GM21528 (cell line): Measurements from ENCODE around the gene TMEM81.

Source experiments
- ATAC-seq: cut with Tn5 transposase; IDR thresholded peaks from one replicate; pipeline ENCODE4 v1.9.1; 2021; ENCODE audit warnings: mild to moderate bottlenecking, moderate library complexity; ENCODE audit not compliant: unreplicated experiment, low FRiP score

The TMEM81 gene, protein sequence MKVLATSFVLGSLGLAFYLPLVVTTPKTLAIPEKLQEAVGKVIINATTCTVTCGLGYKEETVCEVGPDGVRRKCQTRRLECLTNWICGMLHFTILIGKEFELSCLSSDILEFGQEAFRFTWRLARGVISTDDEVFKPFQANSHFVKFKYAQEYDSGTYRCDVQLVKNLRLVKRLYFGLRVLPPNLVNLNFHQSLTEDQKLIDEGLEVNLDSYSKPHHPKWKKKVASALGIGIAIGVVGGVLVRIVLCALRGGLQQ

GRCh38 chr1:205084360-205084759 is at the start of gene TMEM81:
Gene TMEM81, minus strand, starts transcription at chr1:205084460. Its CDS starts 140 bp downstream, at chr1:205084320.
- ATAC-seq, result no peak

DNA sequence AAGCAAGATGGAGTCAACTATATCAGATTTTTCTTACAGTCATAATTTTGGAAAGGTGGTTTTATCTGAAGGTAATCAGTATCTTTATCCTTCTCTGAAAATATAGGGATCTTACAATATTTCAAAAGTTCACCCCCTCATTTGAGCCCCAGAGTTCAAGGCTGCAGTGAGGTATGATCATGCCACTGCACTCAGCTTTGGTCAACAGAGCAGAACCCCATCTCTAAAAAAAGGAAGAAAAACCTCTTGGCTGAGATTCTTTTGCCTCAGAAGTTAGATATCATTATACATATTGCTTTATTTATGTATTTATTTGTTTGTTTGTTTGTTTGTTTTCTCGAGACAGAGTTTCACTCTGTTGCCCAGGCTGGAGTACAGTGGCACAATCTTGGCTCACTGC is 49.0 kb upstream of the TMEM81 start:
- ATAC-seq, result no peak

GRCh38 chr1:205129447-205130029 is 45.3 kb upstream of the TMEM81 start:
- no peak for ATAC-seq

DNA sequence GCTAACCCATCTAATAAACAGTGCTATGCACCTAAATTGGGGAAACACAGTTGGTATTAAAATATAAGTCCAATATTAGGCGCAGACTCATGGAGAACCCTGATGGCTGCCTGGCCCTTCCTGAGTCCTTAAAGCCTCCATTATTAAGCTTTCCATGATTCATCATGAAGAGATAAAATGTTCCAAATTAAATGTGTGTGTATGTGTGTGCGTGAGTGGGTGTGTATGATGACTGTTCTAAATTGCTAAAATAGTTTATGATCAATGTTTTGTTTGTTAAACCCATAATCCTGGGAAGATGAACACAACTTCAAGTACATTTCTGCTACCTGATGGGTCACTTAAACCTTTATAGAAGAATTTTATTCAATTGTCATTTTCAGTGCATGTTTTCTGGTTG is 43.8 kb upstream of the TMEM81 start:
- no peak for ATAC-seq

DNA sequence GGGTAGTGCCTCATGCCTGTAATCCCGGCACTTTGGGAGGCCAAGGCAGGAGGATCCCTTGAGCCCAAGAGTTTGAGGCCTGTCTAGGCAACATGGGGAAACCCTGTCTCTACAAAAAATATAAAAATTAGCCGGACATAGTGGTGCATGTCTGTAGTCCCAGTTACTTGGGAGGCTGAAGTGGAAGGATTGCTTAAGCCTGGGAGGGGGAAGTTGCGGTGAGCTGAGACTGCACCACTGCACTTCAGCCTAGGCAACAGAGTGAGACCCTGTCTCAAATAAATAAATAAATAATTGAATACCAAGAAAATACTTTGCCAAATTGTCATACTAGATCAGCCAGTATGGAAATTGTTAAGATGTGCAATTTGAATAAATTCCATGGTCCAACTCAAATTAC is 43.4 kb upstream of the TMEM81 start:
- ATAC-seq, result no peak

- no peak for ATAC-seq
Measured at GRCh38 chr1:205124726-205125125, 40.5 kb upstream of the TMEM81 start.

- no peak for ATAC-seq
Measured at GRCh38 chr1:205122489-205122882, 38.2 kb upstream of the TMEM81 start.

- peak; percentile 95 for ATAC-seq
Measured at GRCh38 chr1:205121660-205122488, 37.6 kb upstream of the TMEM81 start, which contains the start of gene RBBP5. Gene RBBP5, minus strand, starts transcription at chr1:205121978. Its CDS starts 105 bp downstream, at chr1:205121873.

DNA sequence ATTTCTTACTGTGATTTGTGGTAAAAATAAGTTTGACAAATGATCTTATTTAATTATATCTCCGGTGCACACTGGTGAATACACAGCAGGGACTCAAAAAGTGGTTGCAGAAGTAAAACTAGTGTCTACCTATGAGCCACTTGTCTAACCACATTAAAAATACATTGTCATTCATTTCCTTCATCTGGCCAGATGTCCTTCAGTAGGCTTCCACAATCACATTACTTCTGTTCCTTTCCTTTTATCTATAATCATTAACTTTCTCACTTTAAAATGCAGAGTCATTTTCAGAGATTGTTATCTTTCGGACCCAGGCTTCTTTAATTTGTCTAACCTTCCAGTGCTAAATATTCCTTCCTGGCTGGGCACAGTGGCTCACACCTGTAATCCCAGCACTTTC is 34.5 kb upstream of the TMEM81 start:
- ATAC-seq, result no peak

- no peak for ATAC-seq
Measured at GRCh38 chr1:205111354-205111753, 27.1 kb upstream of the TMEM81 start.

DNA sequence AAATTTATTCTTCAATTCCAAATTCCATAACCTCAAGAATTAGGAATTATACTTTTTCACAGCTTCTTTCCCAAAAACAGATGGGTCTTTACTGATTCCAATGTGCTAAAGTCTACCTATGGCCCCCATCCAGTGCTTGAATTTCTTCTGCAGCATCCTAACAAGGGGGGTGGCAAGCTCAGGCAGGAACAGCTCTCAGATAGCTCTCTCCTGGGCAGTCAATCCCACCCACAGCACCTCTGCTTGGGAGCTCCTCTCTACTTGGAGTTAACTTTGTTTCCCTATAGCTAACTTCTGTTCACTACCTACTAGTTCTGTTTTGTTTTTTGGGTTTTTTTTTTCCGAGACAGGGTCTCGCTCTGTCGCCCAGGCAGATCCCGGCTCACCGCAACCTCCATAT is 25.5 kb upstream of the TMEM81 start:
- ATAC-seq, result no peak

- ATAC-seq, result no peak
Measured at GRCh38 chr1:205109269-205109668, 25.0 kb upstream of the TMEM81 start.

GRCh38 chr1:205108464-205108863 is 24.2 kb upstream of the TMEM81 start:
- ATAC-seq, result no peak

- no peak for ATAC-seq
Measured at GRCh38 chr1:205107327-205107726, 23.1 kb upstream of the TMEM81 start.

DNA sequence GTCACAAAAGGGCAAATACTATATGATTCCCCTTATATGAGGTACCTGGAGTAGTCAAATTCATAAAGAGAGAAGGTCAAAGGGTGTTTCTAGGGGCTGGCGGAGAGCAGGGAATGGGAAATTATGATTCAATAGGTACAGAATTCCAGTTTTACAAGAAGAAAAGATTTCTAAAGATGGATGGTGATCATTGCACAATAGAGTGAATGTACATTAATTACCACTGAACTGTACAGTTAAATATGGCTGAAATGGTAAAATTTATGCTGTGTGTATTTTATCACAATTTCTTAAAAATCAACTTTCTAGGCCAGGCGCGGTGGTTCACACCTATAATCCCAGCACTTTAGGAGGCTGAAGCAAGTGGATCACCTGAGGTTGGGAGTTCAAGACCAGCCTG is 18.1 kb upstream of the TMEM81 start:
- ATAC-seq, result no peak

DNA sequence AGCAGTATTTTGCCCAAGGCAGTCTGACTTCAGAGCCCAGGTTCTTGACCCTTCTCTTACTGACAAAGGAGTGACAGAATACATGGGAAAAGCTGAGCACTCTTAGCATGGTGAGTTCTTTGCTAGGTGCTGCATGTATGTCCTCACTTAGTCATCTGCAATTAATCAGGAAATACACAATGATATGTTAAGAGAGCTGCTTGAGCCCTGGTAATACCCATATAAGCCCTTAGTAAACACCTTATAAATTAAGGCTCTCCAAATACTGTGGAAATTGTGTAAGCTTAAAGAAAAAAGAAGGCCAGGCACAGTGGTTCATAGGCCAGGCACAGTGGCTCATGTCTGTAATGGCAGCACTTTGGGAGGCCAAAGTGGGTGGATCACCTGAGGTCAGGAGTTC is 14.0 kb upstream of the TMEM81 start:
- no peak for ATAC-seq

GRCh38 chr1:205095422-205095821 is 11.2 kb upstream of the TMEM81 start:
- ATAC-seq, result no peak

DNA sequence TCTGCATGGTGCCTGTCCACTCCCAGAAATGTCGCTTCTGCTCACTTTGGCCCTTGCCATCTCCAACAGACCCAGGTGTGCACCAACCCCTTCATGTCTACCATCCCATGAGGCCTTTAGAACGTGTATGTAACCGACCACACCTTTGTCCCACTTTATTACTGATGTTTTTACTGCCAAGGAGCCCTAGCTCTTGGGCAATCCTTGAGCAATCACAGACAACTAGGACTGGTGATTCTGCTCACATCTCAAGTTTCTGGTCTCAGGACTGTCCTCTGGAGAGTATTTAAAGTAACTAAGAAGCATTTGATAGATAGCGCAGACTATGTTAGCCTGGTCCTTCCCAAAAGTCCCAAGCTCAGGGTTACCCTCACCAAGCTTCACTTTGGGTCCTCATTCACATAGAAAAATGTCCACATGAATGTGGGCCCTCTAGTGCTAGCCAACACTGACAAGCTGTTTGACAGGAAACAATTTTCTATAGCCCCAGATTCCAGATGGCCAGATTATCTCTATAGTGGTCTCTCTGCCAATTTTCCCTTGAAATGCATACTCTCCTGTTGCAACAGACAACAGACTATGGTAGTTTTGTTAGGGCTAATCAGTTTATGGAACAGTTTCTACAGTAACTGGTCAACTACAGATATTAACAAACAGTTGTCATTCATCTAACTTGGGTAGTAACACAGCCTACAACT is 6.9 kb upstream of the TMEM81 start:
- no peak for ATAC-seq

DNA sequence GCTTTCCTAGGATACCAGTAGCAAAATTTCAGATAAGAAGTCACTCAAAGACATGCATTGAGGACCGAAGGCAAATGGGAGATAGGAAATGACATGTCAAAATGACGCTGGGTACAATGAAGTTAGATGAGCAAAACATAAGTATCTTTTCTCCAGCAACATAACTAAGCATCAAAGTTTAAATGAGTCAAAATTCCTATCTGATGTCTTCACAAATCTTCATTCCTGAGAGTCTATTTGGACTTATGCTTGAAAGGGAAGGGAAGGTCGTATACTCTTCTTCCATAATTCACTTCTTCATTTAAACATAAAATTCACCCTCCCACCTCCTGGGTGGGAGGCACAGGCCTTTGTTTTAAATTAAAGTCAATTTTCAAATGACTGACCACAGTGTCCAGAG is 4.1 kb upstream of the TMEM81 start:
- no peak for ATAC-seq

DNA sequence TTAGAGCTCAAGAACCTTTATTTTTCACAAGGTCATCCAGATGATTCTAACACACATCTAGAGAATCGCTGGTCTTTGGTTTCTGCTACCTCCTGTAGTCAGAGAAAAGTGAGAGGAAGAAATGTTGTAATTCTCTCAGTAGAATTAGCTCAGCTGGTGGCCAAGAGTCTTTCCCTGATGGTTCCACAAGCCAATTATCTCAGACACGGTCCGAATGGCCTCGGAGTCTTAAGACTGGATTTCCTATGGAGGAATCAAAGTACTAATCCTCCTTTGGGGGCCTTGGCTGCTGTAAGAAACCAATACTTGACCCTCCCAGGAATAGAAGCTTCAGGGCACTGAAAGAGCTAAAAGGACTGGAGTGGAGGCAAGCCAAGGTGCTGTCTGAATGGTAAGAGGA is 1.8 kb downstream of the TMEM81 start:
- ATAC-seq, result no peak

GRCh38 chr1:205077934-205078311 is 6.3 kb downstream of the TMEM81 start:
- no peak for ATAC-seq
